ENCODE data around the gene FAM53B. TPM values are rescaled to one million over a fixed set of nuclear protein-coding genes. Genes with fewer than 3 reads are reported as not detected.
"Not testable (repeated sequence)": the region's sequence is repeated elsewhere in the genome, so short reads cannot be mapped to it uniquely, and the experiment has no call there.

FAM53B gene
- total and polyA plus RNA-seq, 5 donors, result 34.6 to 58.3 (median 49.5) TPM

DNA sequence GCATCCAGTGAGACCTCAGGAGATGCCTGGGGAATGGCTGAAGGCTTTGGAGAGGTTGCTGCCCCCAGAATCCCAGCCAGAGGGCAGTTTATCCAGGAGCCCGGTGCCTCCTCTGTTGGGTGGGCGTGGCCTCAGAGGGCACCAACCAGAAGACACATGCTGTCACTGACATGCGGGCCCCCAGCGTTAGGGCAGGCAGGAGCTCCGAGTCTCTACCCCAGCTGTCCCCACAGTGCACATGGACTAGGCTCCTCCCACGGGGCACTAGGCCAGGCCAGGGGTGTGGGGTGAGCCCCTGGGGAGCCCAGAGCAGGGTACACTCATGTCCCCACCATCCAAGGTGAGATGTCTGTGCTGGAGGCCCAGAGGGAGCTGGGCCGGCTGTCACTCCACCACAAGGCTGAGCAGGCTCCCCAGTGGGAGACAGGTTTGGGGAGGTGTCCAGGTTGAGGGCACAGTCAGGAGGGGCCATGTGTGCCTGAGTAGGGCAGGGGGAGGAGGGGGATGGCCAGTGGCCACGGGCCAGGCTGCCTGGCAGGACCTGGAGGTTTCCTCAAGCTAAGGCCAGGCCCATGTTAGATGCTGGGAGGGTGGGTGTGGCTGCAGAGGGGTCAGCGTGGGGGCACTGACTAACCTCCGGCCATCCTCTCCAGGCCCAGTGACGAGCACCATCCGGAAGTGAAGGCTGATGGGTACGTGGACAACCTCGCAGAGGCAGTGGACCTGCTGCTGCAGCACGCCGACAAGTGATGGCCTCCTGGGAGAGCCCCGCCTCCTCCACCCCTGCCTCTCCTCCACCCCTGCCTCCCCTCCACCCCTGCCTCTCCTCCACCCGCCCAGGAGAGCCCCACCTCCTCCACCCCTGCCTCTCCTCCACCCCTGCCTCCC is 131.3 kb downstream of the FAM53B start:
- DNase-seq, result peak in 2 of 3 donors; percentile 71 to 73
- intact Hi-C loops (cut with DNase I), result no loop called here
- WGBS, result 48% methylated on average over 18 of the region's 18 CpGs
- no peaks in the 10 kb centered on the region for H3K9me3 ChIP-seq (ENCODE audit: control insufficient read depth, low read length)
- peaks cover 4% of the 10 kb centered on the region for H3K4me1 ChIP-seq (ENCODE audit: control insufficient read depth, insufficient read depth, low read length)
- no peak overlapping the region for H3K27ac ChIP-seq (ENCODE audit: low read length)
- H3K27me3 ChIP-seq (ENCODE audit: control insufficient read depth, insufficient read depth), result no peaks in the 10 kb centered on the region
- H3K4me3 ChIP-seq (ENCODE audit: low read length), result no peak overlapping the region
- ATAC-seq, result peak; percentile 42 to 84

- ATAC-seq (no peak), DNase-seq (no peak)
- no peaks in the 10 kb centered on the region for H3K27me3 ChIP-seq (ENCODE audit: control insufficient read depth, insufficient read depth)
- peaks cover 4% of the 10 kb centered on the region for H3K4me1 ChIP-seq (ENCODE audit: control insufficient read depth, insufficient read depth, low read length)
- 82% methylated on average over 11 of the region's 11 CpGs for WGBS
- intact Hi-C loops (cut with DNase I), result no loop called here
- H3K4me3 ChIP-seq (ENCODE audit: low read length), result no peak overlapping the region
- H3K27ac ChIP-seq (ENCODE audit: low read length), result no peak overlapping the region
- H3K9me3 ChIP-seq (ENCODE audit: control insufficient read depth, low read length), result no peaks in the 10 kb centered on the region
Measured at GRCh38 chr10:124611738-124612137, 132.4 kb downstream of the FAM53B start.

- H3K4me1 ChIP-seq (ENCODE audit: control insufficient read depth, insufficient read depth, low read length), result not testable (repeated sequence)
- peak in 1 of 3 donors; percentile 41 for DNase-seq
Measured at GRCh38 chr10:124610851-124611250, 133.3 kb downstream of the FAM53B start.

DNA sequence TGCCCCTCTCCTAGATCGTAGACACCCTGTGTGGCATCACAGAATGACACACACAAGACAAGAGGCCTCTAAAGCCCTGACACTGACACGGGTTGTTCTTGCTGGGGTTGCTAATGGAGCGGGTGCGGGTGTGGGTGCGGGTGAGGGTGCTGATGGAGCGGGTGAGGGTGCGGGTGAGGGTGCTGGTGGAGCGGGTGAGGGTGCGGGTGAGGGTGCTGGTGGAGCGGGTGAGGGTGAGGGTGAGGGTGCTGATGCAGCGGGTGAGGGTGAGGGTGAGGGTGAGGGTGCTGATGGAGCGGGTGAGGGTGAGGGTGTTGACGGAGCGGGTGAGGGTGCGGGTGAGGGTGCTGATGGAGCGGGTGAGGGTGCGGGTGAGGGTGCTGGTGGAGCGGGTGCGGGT is 134.0 kb downstream of the FAM53B start:
- intact Hi-C loops (cut with DNase I); H3K27me3 ChIP-seq (ENCODE audit: control insufficient read depth, insufficient read depth); H3K4me3 ChIP-seq (ENCODE audit: low read length); H3K4me1 ChIP-seq (ENCODE audit: control insufficient read depth, insufficient read depth, low read length); H3K9me3 ChIP-seq (ENCODE audit: control insufficient read depth, low read length); H3K27ac ChIP-seq (ENCODE audit: low read length); ATAC-seq: not testable (repeated sequence)
- 97% methylated on average over 19 of the region's 19 CpGs for WGBS
- DNase-seq, result peak in 2 of 3 donors; percentile 42 to 87

More at GRCh38 chr10:124610851-124611250, 133.3 kb downstream of the FAM53B start:
- H3K4me3 ChIP-seq (ENCODE audit: low read length); H3K9me3 ChIP-seq (ENCODE audit: control insufficient read depth, low read length); H3K27ac ChIP-seq (ENCODE audit: low read length); ATAC-seq; H3K27me3 ChIP-seq (ENCODE audit: control insufficient read depth, insufficient read depth); intact Hi-C loops (cut with DNase I): not testable (repeated sequence)
- WGBS, result 94% methylated on average over 17 of the region's 17 CpGs

DNA sequence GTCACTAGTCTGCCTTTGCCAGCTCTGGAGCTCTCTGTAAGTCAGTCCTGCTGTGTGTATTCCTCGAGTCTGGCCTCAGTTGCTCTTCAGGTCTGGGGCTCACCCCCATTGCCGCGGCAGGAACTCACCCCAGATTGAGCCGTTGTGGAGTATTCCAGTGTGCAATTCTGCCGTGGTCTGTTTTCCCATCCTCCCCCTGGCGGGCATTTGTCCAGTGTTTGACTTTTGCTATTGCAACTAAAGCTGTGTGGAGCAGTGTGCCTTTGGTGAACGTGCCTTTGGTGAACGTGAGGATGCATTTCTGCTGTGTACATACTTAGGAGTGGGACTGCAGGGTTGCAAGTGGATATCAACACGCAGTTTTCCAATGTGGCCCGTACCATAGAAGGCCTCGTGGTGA is 134.5 kb downstream of the FAM53B start:
- H3K4me1 ChIP-seq (ENCODE audit: control insufficient read depth, insufficient read depth, low read length), result peaks cover 4% of the 10 kb centered on the region

DNA sequence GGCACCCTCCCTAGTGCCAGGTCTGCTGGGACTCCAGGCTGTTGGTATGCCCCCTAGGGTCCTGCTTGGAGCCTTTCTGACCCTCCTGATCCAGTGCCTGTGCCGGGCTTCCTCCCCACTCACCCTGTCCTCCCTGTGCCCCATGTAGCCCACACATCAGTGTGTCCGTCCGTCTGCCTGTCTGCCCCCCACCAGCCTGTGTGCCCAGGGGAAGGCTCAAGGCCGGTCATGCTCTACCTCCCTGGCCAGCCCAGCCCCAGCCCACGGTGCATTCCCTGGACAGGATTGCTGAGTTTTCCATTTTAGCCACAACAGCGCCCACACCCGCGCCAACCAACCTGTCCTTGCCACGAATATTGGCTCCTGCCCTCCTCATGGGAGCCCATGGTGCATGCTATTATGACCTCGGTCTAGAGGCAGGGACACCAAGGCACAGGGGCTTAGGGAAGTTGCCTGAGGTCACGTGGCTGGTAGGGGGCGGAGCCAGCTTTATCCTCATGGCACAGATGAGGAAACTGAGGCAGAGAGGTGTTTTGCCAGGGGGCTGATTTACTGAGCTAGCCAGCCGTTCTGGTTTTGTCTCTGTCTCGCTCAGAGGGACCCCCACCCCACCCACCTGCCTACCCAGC is 136.0 kb downstream of the FAM53B start:
- no peak overlapping the region for H3K4me3 ChIP-seq (ENCODE audit: low read length)
- intact Hi-C loops (cut with DNase I), result no loop called here
- no peaks in the 10 kb centered on the region for H3K4me1 ChIP-seq (ENCODE audit: control insufficient read depth, insufficient read depth, low read length)
- no peaks in the 10 kb centered on the region for H3K27me3 ChIP-seq (ENCODE audit: control insufficient read depth, insufficient read depth)
- WGBS, result 93% methylated on average over 14 of the region's 14 CpGs
- DNase-seq, result peak in 1 of 3 donors; percentile 43
- no peaks in the 10 kb centered on the region for H3K9me3 ChIP-seq (ENCODE audit: control insufficient read depth, low read length)
- ATAC-seq, result no peak
- H3K27ac ChIP-seq (ENCODE audit: low read length), result no peak overlapping the region

More for the DNA sequence above, 134.5 kb downstream of the FAM53B start:
- intact Hi-C loops (cut with DNase I), result no loop called here
- DNase-seq, result peak in 1 of 3 donors; percentile 25
- no peak for ATAC-seq
- Histone ChIP-seq H3K9me3 (ENCODE audit: control insufficient read depth, low read length) (no peaks in the 10 kb centered on the region), H3K4me3 (ENCODE audit: low read length) (no peak overlapping the region), H3K27ac (ENCODE audit: low read length) (no peak overlapping the region), H3K27me3 (ENCODE audit: control insufficient read depth, insufficient read depth) (no peaks in the 10 kb centered on the region)
- 84% methylated on average over 11 of the region's 11 CpGs for WGBS

GRCh38 chr10:124607693-124608092 is 136.5 kb downstream of the FAM53B start:
- no peaks in the 10 kb centered on the region for H3K27me3 ChIP-seq (ENCODE audit: control insufficient read depth, insufficient read depth)
- DNase-seq (peak in 1 of 3 donors; percentile 31), ATAC-seq (no peak)
- no peaks in the 10 kb centered on the region for H3K9me3 ChIP-seq (ENCODE audit: control insufficient read depth, low read length)
- no peak overlapping the region for H3K4me3 ChIP-seq (ENCODE audit: low read length)
- intact Hi-C loops (cut with DNase I), result no loop called here
- H3K4me1 ChIP-seq (ENCODE audit: control insufficient read depth, insufficient read depth, low read length), result no peaks in the 10 kb centered on the region
- 92% methylated on average over 18 of the region's 18 CpGs for WGBS
- no peak overlapping the region for H3K27ac ChIP-seq (ENCODE audit: low read length)

- DNase-seq (peak in 2 of 3 donors; percentile 6 to 38), ATAC-seq (no peak)
- intact Hi-C loops (cut with DNase I), result no loop called here
- 51% methylated on average over 10 of the region's 10 CpGs for WGBS
- Histone ChIP-seq H3K4me3 (ENCODE audit: low read length) (no peak overlapping the region), H3K4me1 (ENCODE audit: control insufficient read depth, insufficient read depth, low read length) (no peaks in the 10 kb centered on the region), H3K9me3 (ENCODE audit: control insufficient read depth, low read length) (no peaks in the 10 kb centered on the region), H3K27ac (ENCODE audit: low read length) (no peak overlapping the region), H3K27me3 (ENCODE audit: control insufficient read depth, insufficient read depth) (no peaks in the 10 kb centered on the region)
Measured at GRCh38 chr10:124606822-124607221, 137.4 kb downstream of the FAM53B start.

DNA sequence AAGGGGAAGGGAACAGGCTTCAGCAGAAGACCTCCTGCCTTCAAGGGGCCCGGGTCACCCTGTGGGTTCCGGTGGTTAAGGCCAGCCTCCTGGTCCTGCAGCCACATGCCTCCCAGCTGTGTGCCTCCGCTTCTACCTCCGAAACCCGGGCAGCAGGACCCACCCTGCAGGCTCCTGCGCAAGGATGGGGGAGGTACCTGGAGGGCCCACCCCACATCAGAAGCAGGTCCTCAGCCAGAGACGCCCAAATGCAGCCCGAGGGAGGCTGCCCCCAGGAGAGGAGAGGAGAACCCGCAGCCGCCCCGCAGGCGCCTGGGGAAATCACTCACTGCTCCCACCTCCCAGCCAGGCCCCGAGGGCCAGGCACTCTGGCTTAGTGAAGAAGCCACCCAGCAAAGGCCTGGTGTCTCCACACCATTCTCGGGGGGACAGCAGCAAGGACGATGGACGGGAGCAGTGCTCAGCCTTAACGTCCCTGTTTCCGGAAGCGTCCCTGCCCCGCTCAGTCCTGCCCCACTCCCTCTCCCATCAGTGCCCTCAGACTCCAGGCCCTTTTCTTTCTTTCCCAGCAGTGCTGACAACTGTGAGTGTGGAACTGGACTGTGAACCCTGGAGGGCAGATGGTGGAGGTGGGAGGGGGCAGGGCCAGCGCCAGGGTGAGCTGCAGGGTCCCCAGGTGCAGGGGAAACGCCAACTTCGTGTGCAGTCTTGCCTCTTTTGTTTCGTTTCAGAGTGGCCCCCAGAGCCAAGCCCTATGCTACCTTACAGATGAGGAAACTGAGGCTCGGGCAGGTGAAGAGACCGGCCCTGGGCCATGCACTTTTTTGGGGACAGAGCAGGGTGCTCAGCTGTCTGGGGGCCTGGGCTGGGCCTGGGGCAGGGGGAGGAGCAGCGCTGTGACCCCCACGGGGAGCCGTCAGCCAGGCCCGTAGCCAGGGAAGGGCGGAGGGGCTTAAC is 138.0 kb downstream of the FAM53B start:
- Histone ChIP-seq H3K27ac (ENCODE audit: low read length) (no peak overlapping the region), H3K9me3 (ENCODE audit: control insufficient read depth, low read length) (no peaks in the 10 kb centered on the region), H3K4me1 (ENCODE audit: control insufficient read depth, insufficient read depth, low read length) (no peaks in the 10 kb centered on the region), H3K4me3 (ENCODE audit: low read length) (no peak overlapping the region), H3K27me3 (ENCODE audit: control insufficient read depth, insufficient read depth) (no peaks in the 10 kb centered on the region)
- no peak for ATAC-seq
- intact Hi-C loops (cut with DNase I), result no loop called here
- 75% methylated on average over 31 of the region's 31 CpGs for WGBS
- DNase-seq, result peak; percentile 7 to 53 (median 29)

GRCh38 chr10:124605481-124605855 is 138.7 kb downstream of the FAM53B start:
- intact Hi-C loops (cut with DNase I), result no loop called here
- Histone ChIP-seq H3K4me1 (ENCODE audit: control insufficient read depth, insufficient read depth, low read length) (no peaks in the 10 kb centered on the region), H3K4me3 (ENCODE audit: low read length) (no peak overlapping the region), H3K9me3 (ENCODE audit: control insufficient read depth, low read length) (no peaks in the 10 kb centered on the region), H3K27ac (ENCODE audit: low read length) (no peak overlapping the region), H3K27me3 (ENCODE audit: control insufficient read depth, insufficient read depth) (no peaks in the 10 kb centered on the region)
- WGBS, result 90% methylated on average over 5 of the region's 5 CpGs
- DNase-seq (peak; percentile 7 to 35 (median 25)), ATAC-seq (no peak)
